GM19240 (cell line): Measurements from ENCODE around the gene BRD8.
"Not testable (repeated sequence)": the region's sequence is repeated elsewhere in the genome, so short reads cannot be mapped to it uniquely, and the experiment has no call there.

Experiments
- DNase-seq: peaks from one replicate; pipeline ENCODE4 v3.0.0; 2011; ENCODE audit warnings: low spot score; ENCODE audit not compliant: insufficient read length

BRD8 gene

GRCh38 chr5:138178516-138179276, at the start of gene BRD8, which contains the start of gene KIF20A:
TSS of gene BRD8 (minus strand) at chr5:138178630. CDS start at chr5:138178614, 16 bp downstream.
TSS of gene KIF20A (plus strand) at chr5:138179112. CDS start at chr5:138179681, 569 bp downstream.
- peak; percentile 75 for DNase-seq

- DNase-seq = no peak
These were observed 48.5 kb upstream of the BRD8 start for GRCh38 chr5:138226910-138227309.

GRCh38 chr5:138224712-138225111, 46.3 kb upstream of the BRD8 start:
- no peak for DNase-seq

- no peak for DNase-seq
These were observed 45.1 kb upstream of the BRD8 start for GRCh38 chr5:138223532-138223931.

- no peak for DNase-seq
These were observed 38.4 kb upstream of the BRD8 start for GRCh38 chr5:138216799-138217198.

- DNase-seq = peak; percentile 94
These were observed 35.0 kb upstream of the BRD8 start, which contains the start of gene CDC23 for GRCh38 chr5:138213161-138214029. TSS of gene CDC23 (minus strand) at chr5:138213323. CDS start at chr5:138213312, 11 bp downstream.

GRCh38 chr5:138212828-138213160, 34.4 kb upstream of the BRD8 start:
- DNase-seq = no peak

GRCh38 chr5:138210985-138211384, 32.6 kb upstream of the BRD8 start:
- no peak for DNase-seq

- DNase-seq = not testable (repeated sequence)
These were observed 15.4 kb upstream of the BRD8 start for GRCh38 chr5:138193859-138194258.

GRCh38 chr5:138192826-138193225, 14.4 kb upstream of the BRD8 start:
- no peak for DNase-seq

- no peak for DNase-seq
These were observed 10.2 kb upstream of the BRD8 start for GRCh38 chr5:138188626-138189025.

- DNase-seq = no peak
These were observed 7.6 kb upstream of the BRD8 start for GRCh38 chr5:138186002-138186447.

GRCh38 chr5:138182808-138183207, 4.4 kb upstream of the BRD8 start:
- DNase-seq = no peak

GRCh38 chr5:138180841-138181240, 2.4 kb upstream of the BRD8 start:
- DNase-seq = no peak

- no peak for DNase-seq
These were observed 1.9 kb upstream of the BRD8 start for GRCh38 chr5:138180183-138180782.

GRCh38 chr5:138179277-138179857, 937 bp upstream of the BRD8 start:
- no peak for DNase-seq

GRCh38 chr5:138177941-138178515, 402 bp downstream of the BRD8 start:
- peak; percentile 12 for DNase-seq

- no peak for DNase-seq
These were observed 8.1 kb downstream of the BRD8 start for GRCh38 chr5:138170299-138170698.

GRCh38 chr5:138169124-138169523, 9.3 kb downstream of the BRD8 start:
- no peak for DNase-seq

- DNase-seq = no peak
These were observed 14.7 kb downstream of the BRD8 start for GRCh38 chr5:138163721-138164120.

GRCh38 chr5:138160706-138161105, 17.7 kb downstream of the BRD8 start:
- no peak for DNase-seq
